Activated B cell treated with CpG ODN at 0.5 μM for 24 hours (primary cell): ENCODE results near the gene MGME1. TPM values are rescaled to one million over a fixed set of nuclear protein-coding genes. Genes with fewer than 3 reads are reported as not detected.
A peak's percentile ranks its signal among the peaks of the same experiment; 100 is the strongest.

Source experiments
- ATAC-seq: fragments of 200-7000 bp; cut with Tn5 transposase; one replicate; pipeline ENCODE4 v1.10.0; 2021; ENCODE audit warnings: low read depth, mild to moderate bottlenecking, moderate library complexity
- CTCF ChIA-PET: fragments of 350-600 bp; sonication (Branson Sonifier 250); formaldehyde crosslinking; loops from one replicate; lab custom pipeline; 2021; ENCODE audit warnings: antibody characterized with exemption; lab: Charles Lee
- POLR2A ChIA-PET: fragments of 350-600 bp; sonication (Branson Sonifier 250); formaldehyde crosslinking; loops from one replicate; lab custom pipeline; 2021; ENCODE audit warnings: antibody characterized with exemption; lab: Charles Lee
- DNase-seq: peaks from one replicate; pipeline ENCODE4 v3.0.0; 2022
- H3K27ac Mint-ChIP-seq: one replicate; pipeline ENCODE4 v1.8.0; 2020; ENCODE audit warnings: mixed read lengths
- H3K27me3 Mint-ChIP-seq: one replicate; pipeline ENCODE4 v1.8.0; 2021; ENCODE audit warnings: mixed read lengths
- H3K36me3 Mint-ChIP-seq: one replicate; pipeline ENCODE4 v1.8.0; 2021; ENCODE audit warnings: low read depth, mixed read lengths
- H3K4me1 Mint-ChIP-seq: one replicate; pipeline ENCODE4 v1.8.0; 2021; ENCODE audit warnings: mixed read lengths
- H3K4me3 Mint-ChIP-seq: one replicate; pipeline ENCODE4 v1.8.0; 2020; ENCODE audit warnings: mild to moderate bottlenecking, mixed read lengths
- H3K9me3 Mint-ChIP-seq: one replicate; pipeline ENCODE4 v1.8.0; 2020; ENCODE audit warnings: mixed read lengths
- CTCF ChIP-seq: fragments of 200-600 bp; IDR thresholded peaks from one replicate; pipeline ENCODE4 v1.8.0; 2022; ENCODE audit warnings: antibody characterized with exemption, mild to moderate bottlenecking
- intact Hi-C: fragments of 100-400 bp; cut with micrococcal nuclease; formaldehyde crosslinking; loops from one replicate; pipeline ENCODE4 v1.15.1; 2024
- total RNA-seq: library from RNA; stranded (reverse); gene quantifications from 2 replicates; pipeline ENCODE4 v1.2.3, GENCODE V29; 2022

The MGME1 gene
- total RNA-seq, 1 donor from 2014 or later: 19.0 TPM

- Mint-ChIP-seq H3K4me1 (peaks cover 40% of the 10 kb centered on the region), H3K9me3 (no peaks in the 10 kb centered on the region), H3K27ac (peak overlapping the region; percentile 27), H3K4me3 (no peak overlapping the region), H3K27me3 (no peaks in the 10 kb centered on the region), H3K36me3 (peaks cover 49% of the 10 kb centered on the region)
- intact Hi-C loops: no loop called here
- no peak for TF ChIP-seq CTCF
- ChIA-PET POLR2A (interaction anchor here (1.2 to 4.0 kb wide), 2 partner anchors 28 to 258 kb away, joined by 3 to 20 read pairs; partner anchors contain the start of genes MGME1, RRBP1 and SNX5), CTCF (interaction anchor here (1.0 to 2.7 kb wide), 2 partner anchors 16 to 403 kb away, joined by 3 to 12 read pairs; no protein-coding TSS in a partner anchor)
- no peak for DNase-seq
- ATAC-seq: no peak
Measured at GRCh38 chr20:17940224-17940971, 28.4 kb upstream of the MGME1 start.

GRCh38 chr20:17941087-17941825 is 27.6 kb upstream of the MGME1 start:
- H3K36me3 Mint-ChIP-seq: peaks cover 57% of the 10 kb centered on the region
- ChIA-PET POLR2A (interaction anchor here (1.2 to 4.0 kb wide), 2 partner anchors 27 to 259 kb away, joined by 3 to 20 read pairs; partner anchors contain the start of genes MGME1, RRBP1 and SNX5), CTCF (interaction anchor here (1.0 to 2.7 kb wide), 2 partner anchors 15 to 404 kb away, joined by 3 to 12 read pairs; no protein-coding TSS in a partner anchor)
- ATAC-seq: no peak
- H3K4me1 Mint-ChIP-seq: peaks cover 44% of the 10 kb centered on the region
- no peak for TF ChIP-seq CTCF
- intact Hi-C loops: no loop called here
- no peak overlapping the region for H3K27ac Mint-ChIP-seq
- no peaks in the 10 kb centered on the region for H3K9me3 Mint-ChIP-seq
- no peaks in the 10 kb centered on the region for H3K27me3 Mint-ChIP-seq
- H3K4me3 Mint-ChIP-seq: no peak overlapping the region
- no peak for DNase-seq

- ChIA-PET POLR2A (interaction anchor here (0.6 kb wide), 1 partner anchor 60 kb away, joined by 10 read pairs; no protein-coding TSS in a partner anchor), CTCF (no interaction called here)
- ATAC-seq (no peak), DNase-seq (no peak)
- H3K4me3 Mint-ChIP-seq: no peak overlapping the region
- H3K36me3 Mint-ChIP-seq: peaks cover 63% of the 10 kb centered on the region
- H3K27ac Mint-ChIP-seq: no peak overlapping the region
- TF ChIP-seq CTCF: no peak
- intact Hi-C loops: loop anchor here (2.0 kb wide), 1 partner anchor 17 kb away; no protein-coding TSS in a partner anchor
- H3K4me1 Mint-ChIP-seq: peaks cover 50% of the 10 kb centered on the region
- no peaks in the 10 kb centered on the region for H3K27me3 Mint-ChIP-seq
- H3K9me3 Mint-ChIP-seq: no peaks in the 10 kb centered on the region
Measured at GRCh38 chr20:17941826-17942196, 27.0 kb upstream of the MGME1 start.

GRCh38 chr20:17943343-17943742 is 25.5 kb upstream of the MGME1 start:
- peak; percentile 51 for ATAC-seq
- no peaks in the 10 kb centered on the region for H3K27me3 Mint-ChIP-seq
- H3K4me1 Mint-ChIP-seq: peaks cover 56% of the 10 kb centered on the region
- H3K9me3 Mint-ChIP-seq: no peaks in the 10 kb centered on the region
- ChIA-PET CTCF (interaction anchor here (1.0 kb wide), 1 partner anchor 261 kb away, joined by 3 read pairs; the partner anchor contains the start of gene RRBP1), POLR2A (no interaction called here)
- peak overlapping the region; percentile 50 for H3K27ac Mint-ChIP-seq
- no peak for DNase-seq
- H3K36me3 Mint-ChIP-seq: peaks cover 78% of the 10 kb centered on the region
- no peak for TF ChIP-seq CTCF
- intact Hi-C loops: loop anchor here (2.0 kb wide), 1 partner anchor 15 kb away; no protein-coding TSS in a partner anchor
- no peak overlapping the region for H3K4me3 Mint-ChIP-seq
